ENCODE results near the gene IL12A. TPM values are rescaled to one million over a fixed set of nuclear protein-coding genes. Genes with fewer than 3 reads are reported as not detected.

The IL12A gene
- total RNA-seq, 2 experiments from 2014 or later: not detected

Other genes with a start within 250 kb of the IL12A start
- gene SCHIP1, start 149.0 kb upstream of the IL12A start, total RNA-seq: not detected
- not detected for gene C3orf80, start 236.6 kb downstream of the IL12A start, total RNA-seq

Measured in activated naive CD4-positive, alpha-beta T cell treated with anti-CD3 and anti-CD28 coated beads for 36 hours (primary cell).